ENCODE data around the gene PHACTR1. TPM values are rescaled to one million over a fixed set of nuclear protein-coding genes. Genes with fewer than 3 reads are reported as not detected.

PHACTR1 gene
- total and polyA plus RNA-seq, 2 experiments from 2014 or later = 0.65 to 3.2 TPM

DNA sequence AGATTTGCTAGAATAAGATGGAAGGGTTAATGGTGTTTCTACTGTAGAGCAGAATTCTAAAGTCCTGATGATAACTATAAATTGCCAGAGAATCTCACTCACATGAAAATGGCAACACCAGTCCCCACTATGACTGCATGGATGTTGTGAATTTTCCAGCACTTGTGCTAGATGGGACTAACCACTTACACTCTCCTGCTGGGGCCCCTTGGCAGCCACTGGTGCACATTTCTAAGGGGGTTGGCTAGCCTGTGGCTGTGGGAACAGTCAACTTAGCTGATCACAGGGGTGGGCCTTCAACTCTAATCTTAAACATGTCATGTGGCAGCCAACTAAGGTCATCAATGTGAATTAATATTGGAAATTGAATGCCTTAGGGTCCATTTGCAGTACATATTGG lies 271.2 kb downstream of the PHACTR1 start:
- Histone ChIP-seq H3K9me3 (ENCODE audit: low read depth) (no peaks in the 10 kb centered on the region), H3K79me2 (ENCODE audit: insufficient read depth) (no peaks in the 10 kb centered on the region), H3K27me3 (replicated peaks; ENCODE audit: insufficient read depth) (no peaks in the 10 kb centered on the region), H3K9ac (no peak overlapping the region), H3K27ac (no peak overlapping the region), H3K9me2 (ENCODE audit: insufficient read depth) (no peaks in the 10 kb centered on the region), H3K4me3 (no peak overlapping the region), H2AFZ (no peak overlapping the region), H3K4me2 (ENCODE audit: unreplicated experiment) (no peak overlapping the region), H4K20me1 (ENCODE audit: insufficient read depth) (no peaks in the 10 kb centered on the region), H3K36me3 (ENCODE audit: low read depth) (no peaks in the 10 kb centered on the region), H3K4me1 (ENCODE audit: insufficient read depth) (no peaks in the 10 kb centered on the region), H3F3A (ENCODE audit: insufficient read depth) (no peaks in the 10 kb centered on the region)
- no peak for DNase-seq
- in situ Hi-C loops (cut with MboI) = no loop called here
- TF ChIP-seq EZH2 (IDR thresholded peaks at IDR 0.05; ENCODE audit: insufficient read depth, poor library complexity, severe bottlenecking) (no peak), EZH2phosphoT487 (IDR thresholded peaks at IDR 0.05; ENCODE audit: insufficient read depth, low read depth) (no peak)

DNA sequence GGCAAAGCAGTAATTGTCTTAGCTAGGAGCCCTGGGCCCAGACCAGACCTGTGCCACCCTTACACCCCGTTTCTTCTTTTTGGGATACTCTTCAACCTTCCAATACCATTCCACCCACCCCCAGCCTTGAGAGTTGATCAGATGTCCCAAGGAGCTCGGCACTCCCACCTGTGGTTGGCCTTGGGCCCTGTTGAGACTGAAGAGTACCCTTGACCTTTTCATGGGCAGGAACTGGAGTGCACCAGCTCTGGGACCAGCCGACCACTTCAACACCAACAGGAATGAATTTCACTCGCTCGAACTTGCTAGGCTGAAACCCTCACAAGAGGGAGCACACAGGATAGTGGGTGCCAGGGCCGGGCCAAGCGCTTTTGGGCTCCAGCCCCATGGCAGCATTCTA lies 273.6 kb downstream of the PHACTR1 start:
- H2AFZ ChIP-seq = no peak overlapping the region
- H3K9me3 ChIP-seq (ENCODE audit: low read depth) = no peaks in the 10 kb centered on the region
- H3K4me2 ChIP-seq (ENCODE audit: unreplicated experiment) = no peak overlapping the region
- H3K9ac ChIP-seq = no peak overlapping the region
- no peaks in the 10 kb centered on the region for H3K4me1 ChIP-seq (ENCODE audit: insufficient read depth)
- TF ChIP-seq EZH2phosphoT487 (IDR thresholded peaks at IDR 0.05; ENCODE audit: insufficient read depth, low read depth) = no peak
- no peaks in the 10 kb centered on the region for H3F3A ChIP-seq (ENCODE audit: insufficient read depth)
- H3K79me2 ChIP-seq (ENCODE audit: insufficient read depth) = no peaks in the 10 kb centered on the region
- 79 to 81% methylated on average over 6 to 7 of the region's 7 CpGs for WGBS, 2 experiments (ENCODE audit: low coverage in 1 of 2, low lambda C conversion rate in 2 of 2, missing lambda C conversion rate in 2 of 2)
- no peak for DNase-seq
- no peak overlapping the region for H3K27ac ChIP-seq
- H3K9me2 ChIP-seq (ENCODE audit: insufficient read depth) = no peaks in the 10 kb centered on the region
- H3K36me3 ChIP-seq (ENCODE audit: low read depth) = no peaks in the 10 kb centered on the region
- H3K27me3 ChIP-seq (replicated peaks; ENCODE audit: insufficient read depth) = no peaks in the 10 kb centered on the region
- H3K4me3 ChIP-seq = no peak overlapping the region
- in situ Hi-C loops (cut with MboI) = no loop called here
- H4K20me1 ChIP-seq (ENCODE audit: insufficient read depth) = no peaks in the 10 kb centered on the region

DNA sequence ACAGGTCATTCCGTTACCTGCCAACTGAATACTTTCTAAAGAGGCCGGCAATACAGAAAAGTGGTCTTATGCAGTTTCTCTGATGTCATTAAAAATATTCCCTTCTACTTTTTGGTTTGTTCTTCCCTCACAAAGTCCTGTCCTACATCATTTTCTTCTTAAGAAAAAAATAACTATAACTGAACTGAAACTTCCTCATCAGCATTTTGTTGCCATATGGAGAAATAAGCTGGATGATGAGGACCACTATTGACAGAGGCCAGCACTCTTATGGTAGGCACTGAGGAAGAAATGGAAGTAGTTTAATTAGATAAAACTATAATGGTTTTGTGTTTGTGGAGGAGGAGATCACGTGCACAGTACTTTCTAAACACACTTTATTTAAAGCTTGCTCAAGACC lies 274.9 kb downstream of the PHACTR1 start:
- in situ Hi-C loops (cut with MboI) = no loop called here
- no peaks in the 10 kb centered on the region for H3K79me2 ChIP-seq (ENCODE audit: insufficient read depth)
- no peaks in the 10 kb centered on the region for H3K36me3 ChIP-seq (ENCODE audit: low read depth)
- TF ChIP-seq EZH2phosphoT487 (IDR thresholded peaks at IDR 0.05; ENCODE audit: insufficient read depth, low read depth) = no peak
- no peak for TF ChIP-seq EZH2 (IDR thresholded peaks at IDR 0.05; ENCODE audit: insufficient read depth, poor library complexity, severe bottlenecking)
- H3K9me2 ChIP-seq (ENCODE audit: insufficient read depth) = no peaks in the 10 kb centered on the region
- H3K9ac ChIP-seq = no peak overlapping the region
- H3K4me1 ChIP-seq (ENCODE audit: insufficient read depth) = no peaks in the 10 kb centered on the region
- no peaks in the 10 kb centered on the region for H3K27me3 ChIP-seq (replicated peaks; ENCODE audit: insufficient read depth)
- no peaks in the 10 kb centered on the region for H3K9me3 ChIP-seq (ENCODE audit: low read depth)
- H4K20me1 ChIP-seq (ENCODE audit: insufficient read depth) = no peaks in the 10 kb centered on the region
- H3K4me3 ChIP-seq = no peak overlapping the region
- no peak overlapping the region for H3K4me2 ChIP-seq (ENCODE audit: unreplicated experiment)
- H2AFZ ChIP-seq = no peak overlapping the region
- no peaks in the 10 kb centered on the region for H3F3A ChIP-seq (ENCODE audit: insufficient read depth)
- no peak overlapping the region for H3K27ac ChIP-seq
- no peak for DNase-seq
- WGBS, 2 experiments (ENCODE audit: low coverage in 1 of 2, low lambda C conversion rate in 2 of 2, missing lambda C conversion rate in 2 of 2) = 84 to 87% methylated on average over 3 of the region's 3 CpGs

DNA sequence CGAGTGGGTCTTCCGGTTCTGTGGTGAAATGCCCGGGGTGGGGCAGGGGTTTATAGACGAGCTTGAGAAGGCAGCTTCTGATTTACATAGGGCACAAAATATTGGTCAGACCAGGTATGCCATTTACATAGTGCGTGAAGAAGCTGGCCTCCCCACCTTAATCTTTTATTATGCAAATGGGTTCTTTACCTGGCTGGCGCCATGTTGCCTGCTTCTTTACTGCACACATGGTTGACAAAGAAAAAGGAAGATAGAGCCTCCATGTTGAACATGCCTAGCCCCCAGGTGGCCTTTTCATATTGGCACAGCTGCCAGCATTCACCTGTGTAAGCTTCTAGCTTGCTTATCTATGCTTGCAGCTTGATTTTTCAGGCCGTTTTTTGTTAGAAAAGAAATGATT lies 276.2 kb downstream of the PHACTR1 start:
- H4K20me1 ChIP-seq (ENCODE audit: insufficient read depth) = no peaks in the 10 kb centered on the region
- 72 to 79% methylated on average over 7 of the region's 7 CpGs for WGBS, 2 experiments (ENCODE audit: low coverage in 1 of 2, low lambda C conversion rate in 2 of 2, missing lambda C conversion rate in 2 of 2)
- H3K4me1 ChIP-seq (ENCODE audit: insufficient read depth) = no peaks in the 10 kb centered on the region
- DNase-seq = no peak
- H3K9me3 ChIP-seq (ENCODE audit: low read depth) = no peaks in the 10 kb centered on the region
- no peaks in the 10 kb centered on the region for H3K27me3 ChIP-seq (replicated peaks; ENCODE audit: insufficient read depth)
- no peaks in the 10 kb centered on the region for H3K79me2 ChIP-seq (ENCODE audit: insufficient read depth)
- no peaks in the 10 kb centered on the region for H3K9me2 ChIP-seq (ENCODE audit: insufficient read depth)
- no peak overlapping the region for H2AFZ ChIP-seq
- H3K27ac ChIP-seq = no peak overlapping the region
- H3K36me3 ChIP-seq (ENCODE audit: low read depth) = no peaks in the 10 kb centered on the region
- no peak overlapping the region for H3K4me2 ChIP-seq (ENCODE audit: unreplicated experiment)
- in situ Hi-C loops (cut with MboI) = no loop called here
- H3K4me3 ChIP-seq = no peak overlapping the region
- H3F3A ChIP-seq (ENCODE audit: insufficient read depth) = no peaks in the 10 kb centered on the region
- no peak overlapping the region for H3K9ac ChIP-seq
- no peak for TF ChIP-seq EZH2phosphoT487 (IDR thresholded peaks at IDR 0.05; ENCODE audit: insufficient read depth, low read depth)
- TF ChIP-seq EZH2 (IDR thresholded peaks at IDR 0.05; ENCODE audit: insufficient read depth, poor library complexity, severe bottlenecking) = no peak

DNA sequence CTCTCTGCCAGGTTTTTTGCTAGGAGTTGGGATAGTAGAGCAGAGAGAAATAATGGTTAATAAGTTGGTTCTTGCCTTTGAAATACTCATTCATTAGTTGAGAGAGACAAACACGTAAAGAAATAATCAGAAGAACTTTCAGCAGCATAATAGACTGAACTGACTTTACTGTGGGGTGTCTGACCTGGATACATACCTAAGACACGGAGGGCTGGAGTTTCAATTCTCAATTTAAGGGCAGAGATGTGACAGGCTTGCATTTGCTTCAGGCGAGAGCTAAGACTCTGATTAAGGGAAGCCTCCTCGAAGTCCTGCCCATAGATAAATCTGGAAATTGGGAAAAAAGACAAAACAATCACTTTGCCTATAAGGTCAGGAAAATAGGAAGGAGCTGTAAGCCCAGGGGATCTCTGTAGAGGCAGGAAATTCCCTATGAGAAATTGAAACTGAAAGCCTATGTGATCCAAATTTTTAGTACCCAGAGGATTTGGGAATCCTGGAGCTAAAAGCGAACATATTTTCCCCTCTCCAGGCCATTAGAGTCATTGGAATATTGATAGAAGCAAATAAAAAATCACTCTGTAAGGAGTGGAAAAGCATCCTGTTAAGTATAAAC lies 276.8 kb downstream of the PHACTR1 start:
- no peak overlapping the region for H3K4me3 ChIP-seq
- no peaks in the 10 kb centered on the region for H3F3A ChIP-seq (ENCODE audit: insufficient read depth)
- no peak overlapping the region for H2AFZ ChIP-seq
- H3K9me2 ChIP-seq (ENCODE audit: insufficient read depth) = no peaks in the 10 kb centered on the region
- no peaks in the 10 kb centered on the region for H3K27me3 ChIP-seq (replicated peaks; ENCODE audit: insufficient read depth)
- H3K4me1 ChIP-seq (ENCODE audit: insufficient read depth) = no peaks in the 10 kb centered on the region
- H3K9ac ChIP-seq = no peak overlapping the region
- in situ Hi-C loops (cut with MboI) = no loop called here
- DNase-seq = no peak
- H3K79me2 ChIP-seq (ENCODE audit: insufficient read depth) = no peaks in the 10 kb centered on the region
- H3K27ac ChIP-seq = no peak overlapping the region
- no peaks in the 10 kb centered on the region for H4K20me1 ChIP-seq (ENCODE audit: insufficient read depth)
- no peak overlapping the region for H3K4me2 ChIP-seq (ENCODE audit: unreplicated experiment)
- WGBS, 2 experiments (ENCODE audit: low coverage in 1 of 2, low lambda C conversion rate in 2 of 2, missing lambda C conversion rate in 2 of 2) = 79% methylated on average over 5 of the region's 5 CpGs
- H3K36me3 ChIP-seq (ENCODE audit: low read depth) = no peaks in the 10 kb centered on the region
- H3K9me3 ChIP-seq (ENCODE audit: low read depth) = no peaks in the 10 kb centered on the region
- TF ChIP-seq EZH2phosphoT487 (IDR thresholded peaks at IDR 0.05; ENCODE audit: insufficient read depth, low read depth) (no peak), EZH2 (IDR thresholded peaks at IDR 0.05; ENCODE audit: insufficient read depth, poor library complexity, severe bottlenecking) (no peak)

Measured in GM23248 (cell line).